Measurements from ENCODE around the gene DCHS1. TPM values are rescaled to one million over a fixed set of nuclear protein-coding genes. Genes with fewer than 3 reads are reported as not detected.
A peak's percentile ranks its signal among the peaks of the same experiment; 100 is the strongest.

DCHS1 gene
- polyA plus RNA-seq, 4 donors: 33.1 to 39.1 (median 33.5) TPM

DNA sequence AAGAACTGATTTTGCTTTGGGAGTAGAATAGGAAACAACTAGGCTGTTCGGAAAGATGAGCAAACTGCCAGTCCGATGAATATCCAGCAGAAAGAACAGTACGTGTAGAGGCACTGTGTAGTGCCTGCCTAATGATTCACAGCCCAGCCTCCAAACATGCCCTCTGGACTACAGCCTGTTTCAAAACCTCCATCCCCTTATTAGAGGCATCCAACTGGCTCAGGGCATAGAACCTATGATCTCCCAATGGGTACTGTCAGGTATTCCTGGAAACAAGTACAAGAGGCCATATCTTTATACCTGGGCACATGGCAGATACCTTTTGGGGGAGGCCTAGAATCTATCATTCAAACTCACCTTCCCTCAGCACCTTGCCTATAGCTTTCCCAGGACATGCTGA lies 57.1 kb downstream of the DCHS1 start:
- DNase-seq (ENCODE audit: low read depth in 4 of 4, low spot score in 3 of 4): no peak

- DNase-seq (ENCODE audit: low read depth in 4 of 4, low spot score in 3 of 4): no peak
Observed at GRCh38 chr11:6596239-6596877, 59.3 kb downstream of the DCHS1 start.

DNA sequence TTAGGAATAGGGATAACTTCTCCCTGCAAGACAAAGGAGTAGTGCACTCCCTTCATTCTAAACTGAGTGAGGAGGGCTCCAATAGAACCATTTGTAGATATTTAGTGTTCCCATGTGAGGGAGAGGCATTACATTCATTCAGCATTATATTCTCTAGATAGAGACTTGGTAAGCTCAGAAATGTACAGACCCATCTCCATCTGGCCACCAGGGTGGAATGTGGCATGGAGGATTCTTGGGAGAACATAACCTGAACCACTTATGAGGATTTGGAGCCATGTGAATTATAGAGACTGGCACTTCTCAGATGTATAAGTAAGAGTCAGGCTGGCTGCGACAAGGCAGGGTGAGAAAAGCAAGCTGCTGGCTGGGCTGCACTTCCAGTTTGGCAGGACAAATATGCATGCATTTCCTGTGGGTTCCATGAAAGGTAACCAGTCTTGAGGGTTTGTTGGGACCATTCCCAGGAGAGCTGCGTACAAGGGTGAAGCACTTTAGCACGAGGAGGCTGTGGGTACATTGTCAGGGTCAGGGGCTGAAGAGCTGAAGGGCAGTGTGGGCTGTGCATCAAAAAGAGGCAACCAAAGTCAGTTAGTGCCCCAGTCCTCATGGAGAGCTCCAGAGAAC lies 61.4 kb downstream of the DCHS1 start:
- DNase-seq (ENCODE audit: low read depth in 4 of 4, low spot score in 3 of 4): no peak

DNA sequence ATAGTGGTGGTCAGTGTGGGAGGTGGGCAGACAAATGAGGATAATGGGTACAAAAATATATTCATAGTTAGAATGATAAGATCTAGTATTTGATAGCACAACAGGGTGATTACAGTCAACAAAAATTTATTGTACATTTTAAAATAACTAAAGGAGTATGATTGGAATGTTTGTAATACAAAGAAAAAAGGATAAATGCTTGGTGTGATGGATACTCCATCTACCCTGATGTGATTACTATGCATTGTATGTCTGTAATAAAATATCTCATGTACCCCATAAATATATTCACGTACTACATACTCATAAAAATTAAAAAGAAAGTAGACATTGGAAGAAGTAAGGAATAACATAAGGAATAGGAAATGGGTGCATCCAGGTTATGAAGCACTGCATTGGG lies 67.6 kb downstream of the DCHS1 start:
- no peak for DNase-seq (ENCODE audit: low read depth in 4 of 4, low spot score in 3 of 4)

- no peak for DNase-seq (ENCODE audit: low read depth in 4 of 4, low spot score in 3 of 4)
Observed at GRCh38 chr11:6587360-6587953, 68.2 kb downstream of the DCHS1 start.

DNA sequence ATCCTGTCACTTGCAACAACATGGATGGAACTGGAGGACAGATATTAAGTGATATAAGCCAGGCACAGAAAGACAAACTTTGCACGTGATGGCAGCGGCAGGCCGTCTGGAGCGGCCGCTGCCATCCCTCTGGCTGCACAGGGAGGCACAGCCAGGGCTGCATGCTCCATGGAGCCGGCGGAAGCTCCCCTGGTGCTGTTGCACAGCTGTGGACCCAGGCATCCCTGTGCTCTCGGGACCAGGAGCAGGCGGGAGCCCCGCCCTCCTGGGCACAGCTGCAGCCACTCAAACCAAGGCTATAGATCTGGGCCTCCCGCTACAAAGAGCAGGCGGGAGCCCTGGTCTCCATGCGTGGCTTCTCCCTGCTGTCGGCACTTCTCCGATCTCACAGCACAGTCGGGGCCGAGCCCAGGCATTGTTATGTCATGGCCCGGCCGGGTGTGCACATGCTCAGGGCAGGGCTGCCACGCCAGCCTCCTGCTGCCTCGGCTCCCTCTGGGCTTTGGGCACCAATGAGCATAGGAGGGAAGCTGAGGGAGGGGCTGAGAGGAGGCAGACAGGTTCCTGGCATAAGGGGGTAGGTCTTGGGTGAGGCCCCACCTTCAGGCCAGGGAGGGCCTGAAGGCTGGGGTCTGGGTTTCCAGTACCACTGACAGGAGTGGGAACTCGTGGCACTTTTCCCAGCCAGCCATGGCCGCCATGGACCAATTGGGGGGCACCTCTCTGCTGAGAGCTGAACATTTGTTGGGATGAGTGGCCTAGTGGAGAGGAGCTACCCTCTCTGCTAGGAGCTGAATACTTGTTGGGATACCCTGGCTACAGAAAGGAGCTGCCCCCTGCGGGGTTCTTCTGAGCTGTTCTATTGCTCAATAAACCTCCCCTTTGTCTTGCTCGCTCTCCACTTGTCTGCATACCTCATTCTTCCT lies 68.9 kb downstream of the DCHS1 start:
- DNase-seq (ENCODE audit: low read depth in 4 of 4, low spot score in 3 of 4): no peak

GRCh38 chr11:6584528-6584927 lies 71.1 kb downstream of the DCHS1 start:
- no peak for DNase-seq (ENCODE audit: low read depth in 4 of 4, low spot score in 3 of 4)

DNA sequence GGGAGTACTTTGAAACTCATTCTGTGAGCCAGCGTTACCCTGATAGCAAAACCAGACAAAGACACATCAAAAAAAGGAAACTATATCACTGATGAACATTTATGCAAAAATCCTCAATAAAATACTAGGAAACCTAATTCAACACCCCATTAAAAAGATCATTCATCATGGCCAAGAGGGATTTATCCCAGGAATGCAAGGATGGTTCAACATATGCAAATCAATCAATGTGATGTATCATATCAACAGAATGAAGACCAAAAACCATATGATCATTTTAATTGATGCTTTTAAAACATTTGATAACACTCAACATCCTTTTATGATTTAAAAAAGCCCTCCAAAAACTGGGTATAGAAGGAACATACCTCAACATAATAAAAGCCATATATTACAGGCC lies 72.0 kb downstream of the DCHS1 start:
- no peak for DNase-seq (ENCODE audit: low read depth in 4 of 4, low spot score in 3 of 4)

DNA sequence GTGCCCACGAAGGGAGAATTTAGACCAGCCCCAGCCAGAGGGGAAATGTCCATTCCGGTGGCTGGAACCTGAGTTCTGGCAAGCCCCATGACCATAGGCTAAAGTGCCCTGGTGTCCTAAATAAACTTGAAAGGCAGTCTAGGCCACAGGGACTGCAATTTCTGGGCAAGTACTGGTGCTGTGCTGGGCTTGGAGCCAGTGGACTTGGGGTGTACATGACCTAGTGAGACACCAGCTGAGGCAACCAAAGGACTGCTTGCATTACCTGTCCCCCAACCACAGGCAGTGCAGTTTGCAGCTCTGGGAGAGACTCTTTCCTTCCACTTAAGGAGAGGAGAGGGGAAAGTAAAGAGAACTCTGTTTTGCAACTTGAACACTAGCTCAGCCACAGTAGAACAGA lies 75.9 kb downstream of the DCHS1 start:
- DNase-seq (ENCODE audit: low read depth in 4 of 4, low spot score in 3 of 4): no peak

- no peak for DNase-seq (ENCODE audit: low read depth in 4 of 4, low spot score in 3 of 4)
Observed at GRCh38 chr11:6578134-6578533, 77.5 kb downstream of the DCHS1 start.

- DNase-seq (ENCODE audit: low read depth in 4 of 4, low spot score in 3 of 4): peak in 2 of 4 donors; percentile 19 to 23
Observed at GRCh38 chr11:6576471-6577373, 78.9 kb downstream of the DCHS1 start.

DNA sequence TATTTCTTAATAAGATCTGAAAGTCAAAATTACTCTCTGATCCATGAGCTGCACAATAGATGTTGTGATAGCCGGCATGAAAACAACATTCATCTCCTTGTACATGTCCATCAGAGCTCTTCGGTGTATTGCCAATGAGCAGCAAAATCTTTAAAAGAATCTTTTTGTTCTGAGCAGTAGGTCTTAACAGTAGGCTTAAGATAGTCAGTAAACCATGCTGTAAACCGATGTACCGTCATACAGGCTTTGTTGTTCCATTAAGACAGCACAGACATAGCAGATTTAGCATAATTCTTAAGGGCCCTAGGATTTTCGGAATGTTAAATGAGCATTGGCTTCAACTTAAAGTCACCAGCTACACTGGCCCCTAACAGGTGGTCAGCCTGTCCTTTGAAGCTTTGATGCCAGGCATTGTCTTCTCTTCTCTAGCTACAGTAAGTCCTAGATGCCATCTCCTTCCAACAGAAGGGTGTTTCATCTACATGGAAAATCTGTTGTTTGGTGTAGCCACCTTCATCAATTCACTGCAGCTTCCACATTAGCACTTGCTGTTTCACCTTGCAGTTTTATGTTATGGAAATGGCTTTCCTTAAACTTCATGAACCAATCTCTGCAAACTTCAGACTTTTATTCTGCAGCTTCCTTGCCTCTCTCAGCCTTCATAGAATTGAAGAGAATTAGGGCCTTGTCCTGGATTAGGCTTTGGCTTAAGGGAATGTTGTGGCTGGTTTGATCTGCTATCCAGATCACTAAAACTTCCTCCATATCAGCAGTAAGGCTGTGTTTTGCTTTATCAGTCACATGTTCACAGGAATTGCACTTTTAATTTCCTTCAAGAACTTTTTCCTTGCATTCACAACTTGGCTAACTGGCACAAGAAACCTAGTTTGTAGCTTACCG lies 80.5 kb downstream of the DCHS1 start:
- DNase-seq (ENCODE audit: low read depth in 4 of 4, low spot score in 3 of 4): no peak

- DNase-seq (ENCODE audit: low read depth in 4 of 4, low spot score in 3 of 4): no peak
Observed at GRCh38 chr11:6572215-6572614, 83.4 kb downstream of the DCHS1 start.

DNA sequence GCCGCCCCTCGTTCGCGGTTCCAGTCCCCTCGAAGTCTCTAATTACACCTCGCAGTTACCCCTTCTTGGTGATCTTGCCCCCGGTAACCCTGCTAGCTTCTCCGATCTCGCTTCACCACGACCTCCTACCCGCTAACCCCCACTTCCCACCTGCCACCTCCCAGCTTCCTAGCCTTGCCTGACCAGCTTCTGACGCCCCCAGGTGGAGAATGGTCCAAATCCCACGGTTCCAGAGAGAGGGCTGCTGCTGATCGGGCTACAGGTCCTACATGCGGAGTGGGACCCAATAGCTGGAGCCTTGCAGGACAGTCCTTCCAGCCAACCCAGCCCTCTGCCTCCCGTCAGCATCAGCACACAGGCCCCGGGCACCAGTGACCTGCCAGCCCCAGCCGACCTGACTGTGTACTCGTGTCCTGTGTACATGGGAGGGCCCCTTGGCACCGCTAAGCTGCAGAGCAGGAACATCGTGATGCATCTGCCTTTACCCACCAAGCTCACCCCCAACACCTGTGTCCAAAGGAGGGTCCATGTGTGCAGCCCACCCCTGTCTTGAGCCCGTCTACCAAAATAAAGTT lies 84.1 kb downstream of the DCHS1 start:
- no peak for DNase-seq (ENCODE audit: low read depth in 4 of 4, low spot score in 3 of 4)

Other genes starting within 250 kb of the DCHS1 start
- 10 to 100 TPM; 52.2 to 64.6 (median 54.0) TPM for gene APBB1, start 236.7 kb downstream of the DCHS1 start, polyA plus RNA-seq (ENCODE audit: insufficient read length in 4 of 4)
- 1 to 10 TPM; 2.2 to 4.2 (median 2.7) TPM for gene HPX, start 214.8 kb downstream of the DCHS1 start, polyA plus RNA-seq (ENCODE audit: insufficient read length in 4 of 4)
- 10 to 100 TPM; 18.6 to 22.5 (median 20.0) TPM for gene TRIM3, start 181.9 kb downstream of the DCHS1 start, polyA plus RNA-seq (ENCODE audit: insufficient read length in 4 of 4)
- 10 to 100 TPM; 63.9 to 71.0 (median 68.1) TPM for gene ARFIP2, start 174.5 kb downstream of the DCHS1 start, polyA plus RNA-seq (ENCODE audit: insufficient read length in 4 of 4)
- 10 to 100 TPM; 39.0 to 43.1 (median 41.2) TPM for gene TIMM10B, start 174.3 kb downstream of the DCHS1 start, polyA plus RNA-seq (ENCODE audit: insufficient read length in 4 of 4)
- 1 to 10 TPM; 5.8 to 9.7 (median 7.5) TPM for gene DNHD1, start 158.5 kb downstream of the DCHS1 start, polyA plus RNA-seq (ENCODE audit: insufficient read length in 4 of 4)
- 10 to 100 TPM; 22.4 to 25.4 (median 23.9) TPM for gene RRP8, start 52.2 kb downstream of the DCHS1 start, polyA plus RNA-seq (ENCODE audit: insufficient read length in 4 of 4)
- gene ILK, start 52.0 kb downstream of the DCHS1 start, polyA plus RNA-seq (ENCODE audit: insufficient read length in 4 of 4): 100 to 1,000 TPM; 153 to 162 (median 160) TPM
- gene TAF10, start 43.6 kb downstream of the DCHS1 start, polyA plus RNA-seq (ENCODE audit: insufficient read length in 4 of 4): 10 to 100 TPM; 80.5 to 97.0 (median 87.3) TPM
- gene TPP1, start 36.4 kb downstream of the DCHS1 start, polyA plus RNA-seq (ENCODE audit: insufficient read length in 4 of 4): 100 to 1,000 TPM; 123 to 144 (median 129) TPM
- gene MRPL17, start 27.5 kb upstream of the DCHS1 start, polyA plus RNA-seq (ENCODE audit: insufficient read length in 4 of 4): 10 to 100 TPM; 71.2 to 82.0 (median 73.2) TPM
- under 1 TPM in 3 of 4 donors, not detected in 1; 0.08 to 0.11 (median 0.09) TPM for gene OR2AG2, start 116.2 kb upstream of the DCHS1 start, polyA plus RNA-seq (ENCODE audit: insufficient read length in 4 of 4)
- under 1 TPM in 1 of 4 donors, not detected in 3; 0.06 TPM for gene OR2AG1, start 127.2 kb upstream of the DCHS1 start, polyA plus RNA-seq (ENCODE audit: insufficient read length in 4 of 4)
- under 1 TPM in 2 of 4 donors, not detected in 2; 0.01 to 0.04 TPM for gene OR6A2, start 143.9 kb upstream of the DCHS1 start, polyA plus RNA-seq (ENCODE audit: insufficient read length in 4 of 4)
- not detected for gene OR10A5, start 189.9 kb upstream of the DCHS1 start, polyA plus RNA-seq (ENCODE audit: insufficient read length in 4 of 4)
- under 1 TPM in 1 of 4 donors, not detected in 3; 0.04 TPM for gene OR10A2, start 207.2 kb upstream of the DCHS1 start, polyA plus RNA-seq (ENCODE audit: insufficient read length in 4 of 4)
- not detected for gene OR10A4, start 220.8 kb upstream of the DCHS1 start, polyA plus RNA-seq (ENCODE audit: insufficient read length in 4 of 4)
- gene OR2D2, start 236.7 kb upstream of the DCHS1 start, polyA plus RNA-seq (ENCODE audit: insufficient read length in 4 of 4): not detected